Measurements from ENCODE around the gene TIMM23.
"Not testable (repeated sequence)": the region's sequence is repeated elsewhere in the genome, so short reads cannot be mapped to it uniquely, and the experiment has no call there.

Gene TIMM23

GRCh38 chr10:45997994-45998763, 25.9 kb downstream of the TIMM23 start:
- DNase-seq = no peak

DNA sequence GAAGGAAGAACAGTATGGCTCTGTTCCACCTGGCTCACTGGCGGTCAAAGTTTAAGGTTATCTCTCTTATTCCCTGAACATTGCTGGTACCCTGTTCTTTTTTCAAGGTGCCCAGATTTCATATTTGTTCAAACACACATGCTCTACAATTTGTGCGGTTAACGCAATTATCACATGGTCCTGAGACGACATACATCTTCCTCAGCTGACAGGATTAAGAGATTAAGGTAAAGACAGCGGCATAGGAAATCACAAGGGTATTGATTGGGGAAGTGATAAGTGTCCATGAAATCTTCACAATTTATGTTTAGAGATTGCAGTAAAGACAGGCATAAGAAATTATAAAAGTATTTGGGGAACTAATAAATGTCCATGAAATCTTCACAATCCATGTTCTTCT, 27.7 kb downstream of the TIMM23 start:
- DNase-seq = not testable (repeated sequence)

DNA sequence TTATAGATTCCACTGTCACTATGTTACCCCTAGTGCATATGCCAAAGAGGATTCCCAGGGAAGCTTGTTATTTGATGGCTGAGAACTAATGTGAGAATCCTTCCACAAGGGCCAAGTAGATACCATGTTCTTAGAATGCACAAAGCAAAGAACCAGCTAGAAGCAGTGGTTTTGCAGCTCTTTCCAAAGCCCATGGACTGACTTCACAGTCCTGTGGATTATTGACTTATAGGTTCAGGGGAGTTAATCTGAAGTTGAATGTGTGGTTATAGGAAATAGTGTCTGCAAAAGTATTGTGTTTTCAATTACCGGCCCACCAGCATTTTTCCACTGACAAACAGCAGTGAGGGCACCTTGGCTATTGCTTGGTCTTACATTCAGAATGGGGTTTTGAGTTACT, 28.2 kb downstream of the TIMM23 start:
- DNase-seq = no peak

GRCh38 chr10:46001187-46001756, 29.0 kb downstream of the TIMM23 start:
- no peak for DNase-seq

DNA sequence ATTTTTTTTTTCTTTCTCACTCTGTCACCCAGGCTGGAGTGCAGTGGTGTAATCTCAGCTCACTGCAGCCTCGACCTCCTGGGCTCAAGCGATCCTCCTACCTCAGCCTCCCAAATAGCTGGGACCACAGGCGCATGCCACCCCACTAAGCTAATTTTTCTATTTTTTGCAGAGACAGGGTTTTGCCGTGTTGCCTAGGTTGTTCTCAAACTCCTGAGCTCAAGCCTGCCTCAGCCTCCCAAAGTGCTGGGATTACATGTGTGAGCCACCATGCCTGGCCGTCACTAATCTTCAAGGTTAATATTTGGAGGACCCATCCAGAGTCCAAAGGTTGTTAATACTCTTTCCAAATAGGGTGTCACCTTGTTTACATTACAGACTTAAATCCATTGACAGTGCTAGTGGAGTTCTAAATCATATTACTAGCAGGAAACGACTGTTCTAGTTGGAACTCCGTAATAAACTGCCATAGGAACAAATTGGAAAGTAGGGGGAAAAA, 29.9 kb downstream of the TIMM23 start:
- DNase-seq = not testable (repeated sequence)

GRCh38 chr10:46002916-46003693, 30.8 kb downstream of the TIMM23 start:
- no peak for DNase-seq

DNA sequence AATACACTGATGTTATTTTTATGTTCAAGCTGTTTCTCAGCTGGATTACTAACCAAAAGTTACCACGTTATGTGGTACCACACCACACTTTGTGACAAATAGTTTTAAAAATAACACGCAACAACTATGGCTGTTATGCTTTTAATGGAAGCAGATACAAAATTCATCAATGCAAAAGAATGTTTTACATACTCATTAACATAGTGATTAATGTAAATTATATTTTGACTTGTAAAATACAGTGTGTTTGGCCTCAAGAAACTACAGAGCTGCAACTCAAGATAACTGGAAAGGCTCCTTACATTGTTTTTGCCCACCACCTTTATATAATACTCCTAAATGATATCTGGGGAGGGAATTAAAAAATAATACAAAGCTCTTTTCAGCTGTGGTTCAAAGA, 32.7 kb downstream of the TIMM23 start:
- DNase-seq = no peak

- DNase-seq = no peak
Observed at GRCh38 chr10:46005383-46005782, 33.1 kb downstream of the TIMM23 start.

DNA sequence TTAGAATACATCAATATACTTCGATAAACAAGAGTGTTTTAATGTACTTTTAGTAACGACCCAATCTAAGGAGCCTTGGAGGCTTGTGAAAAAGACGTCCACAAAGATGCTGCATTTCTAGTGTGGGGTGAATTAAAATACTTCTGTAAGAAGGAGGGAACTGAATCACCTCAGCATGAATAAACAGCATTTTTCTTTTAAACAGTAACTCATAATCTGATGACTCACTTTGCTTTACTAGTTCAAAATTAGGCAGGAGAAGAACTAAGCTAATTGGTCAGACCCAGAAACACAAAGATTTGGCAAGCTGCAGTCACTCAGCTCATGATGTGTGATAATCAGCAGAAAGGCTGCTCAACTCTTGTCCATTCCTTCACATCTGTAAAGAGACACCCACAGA, 33.9 kb downstream of the TIMM23 start:
- no peak for DNase-seq

DNA sequence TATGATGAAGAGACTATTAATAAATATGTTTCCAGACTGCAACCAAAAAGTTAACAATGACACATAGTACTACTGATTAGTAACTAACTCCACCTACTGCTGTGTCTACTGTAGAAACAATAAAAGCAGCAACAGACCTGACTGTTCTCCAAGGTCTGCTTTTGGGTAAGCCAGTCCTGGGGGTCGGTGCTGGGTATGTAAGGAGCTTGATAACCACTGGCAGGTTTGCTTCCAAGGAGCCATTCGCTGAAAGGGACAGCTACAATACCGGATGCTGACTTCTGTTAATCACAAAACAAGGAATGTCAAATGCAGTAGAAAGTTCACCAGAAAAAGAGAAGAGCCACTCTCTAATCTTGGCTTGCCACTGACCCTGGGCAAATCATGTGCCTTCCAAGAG, 40.5 kb downstream of the TIMM23 start:
- DNase-seq = no peak

DNA sequence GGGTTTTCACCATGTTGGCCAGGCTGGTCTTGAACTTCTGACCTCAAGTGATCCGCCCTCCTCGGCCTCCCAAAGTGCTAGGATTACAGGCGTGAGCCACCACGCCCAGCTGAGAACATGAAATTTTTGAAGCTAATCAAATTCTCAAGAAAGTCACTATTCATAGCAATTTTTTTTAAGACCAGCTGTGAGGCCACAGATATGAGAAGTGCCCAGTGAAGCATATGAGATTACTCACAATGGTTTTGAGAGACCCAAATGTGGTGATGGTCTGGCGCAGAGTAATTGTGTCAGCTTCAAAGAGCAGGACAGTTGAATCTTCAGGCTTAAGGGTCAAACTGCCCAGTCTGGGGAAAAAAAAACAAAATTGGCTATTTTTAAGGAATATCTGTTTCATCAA, 41.9 kb downstream of the TIMM23 start:
- no peak for DNase-seq

DNA sequence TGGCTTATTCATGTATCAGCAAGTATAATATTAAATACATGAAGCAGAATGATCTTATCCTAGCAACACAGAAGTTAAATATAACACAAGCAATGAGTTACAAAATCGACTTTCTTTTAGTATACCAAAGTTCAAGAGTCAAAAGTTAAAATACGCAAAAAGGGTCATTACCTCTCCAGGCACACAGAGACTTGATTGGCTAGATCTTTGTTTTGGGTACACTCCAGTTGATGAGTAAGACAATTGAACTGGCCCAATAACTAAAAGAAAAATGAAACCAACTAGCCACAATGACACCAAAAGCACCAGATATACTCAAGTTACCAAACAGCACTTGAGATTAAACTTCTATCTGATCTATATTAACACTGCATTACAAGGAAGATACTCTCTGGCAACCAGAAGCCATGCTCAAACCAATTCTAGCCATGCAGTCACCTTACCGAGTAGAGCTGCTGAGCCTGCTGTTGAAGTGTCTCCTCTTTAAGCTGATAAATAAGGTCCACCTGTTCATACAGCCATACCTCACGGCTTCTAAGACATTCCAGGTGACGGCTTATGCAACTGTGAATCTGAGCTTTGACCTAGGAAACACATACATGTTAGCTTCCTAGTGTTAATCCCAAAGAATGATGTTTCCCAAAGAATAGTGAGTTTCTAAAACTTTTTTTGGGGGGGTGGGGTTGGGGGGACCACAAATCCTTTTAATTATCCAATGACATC, 42.6 kb downstream of the TIMM23 start:
- no peak for DNase-seq

GRCh38 chr10:46016190-46016589, 43.9 kb downstream of the TIMM23 start:
- DNase-seq = no peak

GRCh38 chr10:46016811-46017210, 44.5 kb downstream of the TIMM23 start:
- DNase-seq = no peak

DNA sequence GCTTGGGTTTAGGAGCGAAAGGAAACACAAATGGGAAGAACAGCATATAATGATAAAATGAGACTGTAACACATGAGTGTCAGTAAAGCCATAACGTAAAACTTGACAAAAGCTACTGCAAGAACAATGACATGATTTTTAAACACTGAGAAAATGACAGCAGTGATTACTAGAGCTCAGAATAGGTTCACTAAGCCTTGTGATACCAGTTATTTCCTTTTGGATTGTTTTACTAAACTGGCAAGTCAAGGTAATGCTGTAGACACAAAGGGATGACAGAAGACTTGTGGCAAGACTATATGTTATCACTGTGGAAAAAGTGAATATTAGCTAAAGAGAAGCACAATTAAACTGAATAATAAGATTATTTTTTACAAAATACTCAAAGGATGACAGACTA, 45.4 kb downstream of the TIMM23 start:
- DNase-seq = no peak

DNA sequence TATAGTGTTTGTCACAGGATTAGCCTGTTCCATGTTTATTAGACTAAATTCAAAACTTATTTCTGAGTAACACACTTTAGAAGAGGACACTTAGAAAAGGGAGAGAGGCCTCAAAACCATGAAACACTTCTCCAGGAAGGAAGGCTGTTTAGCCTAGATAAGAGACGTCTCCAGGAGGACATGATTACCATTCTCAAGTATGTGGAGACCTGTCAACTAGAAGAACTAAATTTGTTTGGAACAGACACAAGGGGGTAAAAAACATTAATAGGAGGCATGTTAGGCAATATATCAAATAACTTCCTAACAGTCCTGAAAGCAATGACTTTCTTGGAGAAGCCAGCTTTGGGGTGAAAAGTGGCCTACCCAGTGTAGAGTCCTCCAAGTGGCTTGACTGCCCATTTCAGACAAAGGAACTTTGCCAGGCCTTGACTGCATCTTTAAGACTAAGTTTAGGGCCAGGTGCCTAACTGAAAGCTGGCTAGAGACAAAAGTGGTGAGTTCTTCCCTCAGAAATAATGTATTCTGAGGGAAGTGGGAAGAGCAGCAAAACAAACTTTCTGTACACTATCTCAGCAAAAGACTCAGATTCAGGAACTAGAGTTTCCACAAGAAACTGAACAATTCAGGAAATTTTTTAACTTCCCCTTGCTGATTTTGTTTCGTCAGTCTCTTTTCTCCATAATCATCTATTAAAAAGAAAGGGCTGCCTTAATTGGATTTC, 46.3 kb downstream of the TIMM23 start:
- no peak for DNase-seq

DNA sequence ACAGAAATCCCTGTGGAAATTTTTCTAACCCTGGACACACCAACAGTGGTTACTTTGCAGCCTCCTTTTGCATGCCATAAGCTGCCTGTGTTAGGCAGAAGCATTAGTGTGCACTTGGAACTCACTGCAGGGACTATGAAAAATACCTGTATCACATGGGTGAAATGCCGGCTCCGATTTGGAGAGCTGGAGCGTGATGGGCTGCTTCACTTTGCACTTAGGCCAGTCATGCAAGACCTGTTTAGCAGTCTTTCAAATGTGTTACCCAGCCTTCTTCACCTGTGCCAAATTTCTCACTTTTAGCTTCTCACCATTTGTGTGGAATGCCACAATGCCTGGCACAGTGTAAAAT, 46.9 kb downstream of the TIMM23 start:
- no peak for DNase-seq

DNA sequence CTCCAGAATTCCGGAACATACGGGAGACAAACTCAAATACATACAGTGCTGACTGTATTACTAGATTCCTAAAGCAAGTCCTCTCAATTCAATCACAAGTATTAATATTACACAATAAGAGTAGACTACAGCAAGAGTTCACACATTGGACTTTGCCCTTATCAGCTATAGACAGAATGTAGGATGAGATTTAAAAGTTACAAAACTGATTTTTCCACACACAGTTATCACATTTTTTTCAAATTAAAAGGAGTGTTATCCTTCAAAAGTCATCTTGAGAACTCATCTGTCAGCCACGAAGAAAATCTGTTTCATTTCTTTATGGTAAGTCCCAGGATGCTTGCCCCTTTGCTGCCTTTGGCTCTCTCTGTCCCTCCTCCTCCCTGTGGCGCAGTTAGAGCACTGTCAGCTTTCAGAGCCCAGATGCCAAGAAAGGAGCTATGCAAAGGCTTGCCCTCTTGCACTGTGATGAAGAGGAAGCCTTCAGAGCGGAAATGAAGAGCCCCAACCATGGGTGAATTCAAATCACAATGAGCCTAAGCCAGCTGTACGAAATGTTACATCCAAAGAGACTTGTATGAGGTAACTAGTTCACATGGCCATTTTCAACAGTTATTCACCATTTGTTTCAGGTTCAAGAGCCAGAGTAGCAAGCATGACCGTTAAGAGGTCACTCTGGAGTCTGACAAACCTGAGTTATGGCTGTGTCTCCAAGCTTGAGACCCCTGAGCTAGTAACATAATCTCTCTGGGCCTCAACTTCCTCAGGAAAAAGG, 47.5 kb downstream of the TIMM23 start:
- DNase-seq = no peak

GRCh38 chr10:46020344-46020657, 48.0 kb downstream of the TIMM23 start:
- DNase-seq = no peak

DNA sequence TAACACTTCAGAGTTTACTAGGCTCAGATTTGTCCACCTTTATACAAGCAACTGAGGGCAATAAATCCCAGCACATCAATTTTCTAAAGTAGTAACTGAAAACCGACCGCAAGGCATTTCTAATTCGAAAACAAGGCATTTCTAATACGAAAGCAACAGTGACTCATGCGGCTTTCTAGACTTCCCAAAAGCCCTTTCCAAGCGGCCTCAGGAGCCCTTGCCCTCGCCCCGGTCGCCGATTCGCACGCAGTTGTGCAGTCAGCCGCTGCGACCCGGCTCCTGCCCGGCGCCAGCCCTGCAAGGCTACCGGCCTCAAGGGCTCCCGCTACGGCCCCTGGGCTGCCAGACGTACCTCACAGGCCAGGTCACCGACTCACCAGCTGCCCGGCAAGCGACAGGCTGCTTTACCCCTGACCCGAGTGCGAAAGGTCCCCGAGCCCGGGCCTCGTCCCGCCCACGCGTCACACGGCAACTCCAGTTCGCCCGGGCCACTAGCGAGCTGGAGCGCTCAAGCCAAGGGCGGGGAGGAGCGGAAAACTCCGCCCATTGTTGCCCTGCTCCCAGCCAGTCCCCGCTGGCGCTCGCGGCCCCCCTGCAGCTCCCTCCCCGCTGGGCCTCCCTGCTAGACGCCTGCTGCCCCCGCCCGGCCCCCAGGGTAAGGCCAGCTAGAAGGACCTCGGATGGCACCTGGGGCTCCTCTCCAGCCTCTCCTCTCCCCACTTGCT, 50.9 kb downstream of the TIMM23 start:
- DNase-seq = peak; percentile 60

DNA sequence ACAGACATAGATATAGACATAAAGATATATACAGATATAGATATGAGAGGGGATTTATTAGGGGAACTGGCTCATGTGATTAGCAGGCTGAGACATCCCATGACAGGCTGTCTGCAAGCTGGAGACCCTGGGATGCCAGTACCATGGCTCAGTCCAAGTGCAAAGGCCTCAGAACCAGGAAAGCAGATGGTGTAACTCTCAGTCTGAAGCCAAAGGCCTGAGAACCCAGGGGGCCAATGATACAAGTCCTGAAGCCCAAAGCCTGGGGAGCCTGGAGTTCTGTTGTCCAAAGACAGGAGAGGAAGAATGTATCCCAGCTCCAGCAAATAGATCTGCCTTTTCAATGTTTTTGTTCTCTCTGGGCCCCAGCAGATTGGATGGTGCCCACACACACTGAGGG, 52.7 kb downstream of the TIMM23 start:
- no peak for DNase-seq
